Liver (tissue), 9 donors: ENCODE measurements around the gene NELL1. TPM values are rescaled to one million over a fixed set of nuclear protein-coding genes. Genes with fewer than 3 reads are reported as not detected.

Experiments
- DNase-seq: peaks from one replicate; pipeline ENCODE4 v3.0.0-alpha.2; 2017; ENCODE audit warnings: low spot score
- H3K27ac ChIP-seq, 2 donors: one replicate each; pipeline ENCODE4 v1.7.0; 2013; ENCODE audit warnings: inconsistent platforms in 2 of 2, low read length in 2 of 2, control low read depth in 1 of 2, low read depth in 1 of 2, mild to moderate bottlenecking in 1 of 2
- H3K27me3 ChIP-seq, 4 donors: one replicate each; pipeline versions ENCODE4 v1.6.1 to v1.7.0; 2013; ENCODE audit warnings: low read length in 3 of 4, inconsistent platforms in 1 of 4, mild to moderate bottlenecking in 1 of 4, moderate library complexity in 1 of 4; ENCODE audit not compliant: control insufficient read depth in 4 of 4, insufficient read depth in 4 of 4
- H3K36me3 ChIP-seq, 4 donors: one replicate each; pipeline versions ENCODE4 v1.6.1 to v1.7.0; 2013; ENCODE audit warnings: low read length in 3 of 4, mild to moderate bottlenecking in 3 of 4, low read depth in 1 of 4, moderate library complexity in 1 of 4; ENCODE audit not compliant: control insufficient read depth in 4 of 4, insufficient read depth in 3 of 4
- H3K4me1 ChIP-seq, 4 donors: one replicate each; pipeline versions ENCODE4 v1.6.1 to v1.7.0; 2013; ENCODE audit warnings: low read length in 3 of 4, mild to moderate bottlenecking in 3 of 4, moderate library complexity in 1 of 4; ENCODE audit not compliant: control insufficient read depth in 4 of 4, insufficient read depth in 4 of 4
- H3K4me3 ChIP-seq, 3 donors: one replicate each; pipeline versions ENCODE4 v1.6.1 to v1.7.0; 2013; ENCODE audit warnings: low read length in 3 of 3, control low read depth in 1 of 3, low read depth in 1 of 3, mild to moderate bottlenecking in 1 of 3
- H3K9ac ChIP-seq, 2 donors: one replicate each; pipeline ENCODE4 v1.7.0; 2013; ENCODE audit warnings: low read length in 2 of 2, mild to moderate bottlenecking in 2 of 2, moderate library complexity in 2 of 2, control low read depth in 1 of 2, low read depth in 1 of 2
- H3K9me3 ChIP-seq, 4 donors: one replicate each; pipeline versions ENCODE4 v1.6.1 to v1.7.0; 2013; ENCODE audit warnings: low read length in 3 of 4; ENCODE audit not compliant: control insufficient read depth in 4 of 4
- ATF3 ChIP-seq: IDR thresholded peaks from 2 replicates; pipeline ENCODE4 v1.6.1; 2016; ENCODE audit warnings: antibody characterized with exemption
- CTCF ChIP-seq: fragments of 150-350 bp; IDR thresholded peaks from 2 replicates; pipeline ENCODE4 v1.5.1; 2017; ENCODE audit warnings: improper control_type of control experiment, low read depth, low read length; ENCODE audit not compliant: missing input control
- EGR1 ChIP-seq, 2 donors: IDR thresholded peaks; 2 replicates each; pipeline ENCODE4 v1.6.1; 2016 to 2018; ENCODE audit warnings: antibody characterized with exemption in 2 of 2, low read depth in 2 of 2
- FOXA1 ChIP-seq: IDR thresholded peaks from 2 replicates; pipeline ENCODE4 v1.6.1; 2016; ENCODE audit warnings: antibody characterized with exemption
- FOXA2 ChIP-seq: IDR thresholded peaks from 2 replicates; pipeline ENCODE4 v1.6.1; 2016; ENCODE audit warnings: antibody characterized with exemption
- GABPA ChIP-seq, 2 donors: IDR thresholded peaks in 1 of 2; conservative IDR thresholded peaks in 1 of 2; 2 replicates each; pipeline ENCODE4 v1.6.1; 2016; ENCODE audit warnings: antibody characterized with exemption in 2 of 2, mild to moderate bottlenecking in 1 of 2, moderate library complexity in 1 of 2
- HNF4A ChIP-seq, 2 donors: conservative IDR thresholded peaks; 2 replicates each; pipeline ENCODE4 v1.6.1; 2016; ENCODE audit warnings: antibody characterized with exemption in 2 of 2, mild to moderate bottlenecking in 2 of 2
- HNF4G ChIP-seq: IDR thresholded peaks from 2 replicates; pipeline ENCODE4 v1.6.1; 2016; ENCODE audit warnings: antibody characterized with exemption
- JUND ChIP-seq, 2 donors: IDR thresholded peaks; 2 replicates each; pipeline ENCODE4 v1.6.1; 2016; ENCODE audit warnings: antibody characterized with exemption in 2 of 2
- MAX ChIP-seq: IDR thresholded peaks from 2 replicates; pipeline ENCODE4 v1.6.1; 2016; ENCODE audit warnings: antibody characterized with exemption
- NR2F2 ChIP-seq: IDR thresholded peaks from 2 replicates; pipeline ENCODE4 v1.6.1; 2016; ENCODE audit warnings: antibody characterized with exemption
- RAD21 ChIP-seq, 2 donors: IDR thresholded peaks; 2 replicates each; pipeline ENCODE4 v1.6.1; 2016; ENCODE audit warnings: antibody characterized with exemption in 2 of 2, mild to moderate bottlenecking in 2 of 2
- REST ChIP-seq: IDR thresholded peaks from 2 replicates; pipeline ENCODE4 v1.6.1; 2016; ENCODE audit warnings: antibody characterized with exemption, mild to moderate bottlenecking
- RXRA ChIP-seq, 2 donors: IDR thresholded peaks; 2 replicates each; pipeline ENCODE4 v1.6.1; 2017 to 2018; ENCODE audit warnings: antibody characterized with exemption in 2 of 2, mild to moderate bottlenecking in 1 of 2
- SP1 ChIP-seq: IDR thresholded peaks from 2 replicates; pipeline ENCODE4 v1.6.1; 2018; ENCODE audit warnings: antibody characterized with exemption, mild to moderate bottlenecking
- TAF1 ChIP-seq: conservative IDR thresholded peaks from 2 replicates; pipeline ENCODE4 v1.6.1; 2016; ENCODE audit warnings: antibody characterized with exemption, mild to moderate bottlenecking
- YY1 ChIP-seq: IDR thresholded peaks from 2 replicates; pipeline ENCODE4 v1.6.1; 2016; ENCODE audit warnings: antibody characterized with exemption, mild to moderate bottlenecking
- ZBTB33 ChIP-seq: IDR thresholded peaks from 2 replicates; pipeline ENCODE4 v1.6.1; 2016; ENCODE audit warnings: antibody characterized with exemption
- WGBS: extraction: QIAGEN DNeasy Blood & Tissue Kit; methylation state at CpG from one replicate; pipeline ENCODE4 v1.1.7; 2013; 5-methylcytosine and 5-hydroxymethylcytosine counted together
- polyA plus RNA-seq, 2 donors: library from polyadenylated mRNA; stranded (reverse) in 1 of 2; unstranded in 1 of 2; fragments of 200-250 nt in 1 of 2; fragments of >200 nt in 1 of 2; fragmentation: Nextera tagmentation in 1 of 2; extraction: Ambion mirVana in 1 of 2; gene quantifications; one replicate each; pipeline versions ENCODE4 v1.2.1 to v1.2.3, GENCODE V29; 2013 to 2015
- total RNA-seq, 2 donors: library from RNA; depleted of rRNA; stranded (reverse); fragments of >200 nt; gene quantifications; one replicate each; pipeline ENCODE4 v1.2.3, GENCODE V29; 2014
- donor health status: healthy.
- donor health status: healthy.
- donor health status: healthy.
- donor health status: healthy.
- donor health status: healthy.

Gene NELL1
- total and polyA plus RNA-seq, 4 donors, result not detected

GRCh38 chr11:21401496-21401895 is 732.1 kb downstream of the NELL1 start:
- 41% methylated on average over 1 of the region's 1 CpG for WGBS
- Histone ChIP-seq H3K36me3 (no peaks in the 10 kb centered on the region), H3K4me3 (no peak overlapping the region), H3K9me3 (no peaks in the 10 kb centered on the region), H3K27ac (no peak overlapping the region), H3K4me1 (no peaks in the 10 kb centered on the region), H3K9ac (no peak overlapping the region), H3K27me3 (no peaks in the 10 kb centered on the region)
- TF ChIP-seq HNF4G (no peak), REST (no peak), FOXA2 (no peak), JUND (IDR thresholded peaks at IDR 0.05) (no peak), YY1 (no peak), ZBTB33 (no peak), ATF3 (no peak), HNF4A (conservative IDR thresholded peaks at IDR 0.05) (no peak), RXRA (IDR thresholded peaks at IDR 0.05) (no peak), CTCF (no peak), FOXA1 (no peak), EGR1 (IDR thresholded peaks at IDR 0.05; ENCODE audit: low read depth in 2 of 2) (no peak), RAD21 (IDR thresholded peaks at IDR 0.05) (no peak), TAF1 (no peak), GABPA (IDR thresholded peaks at IDR 0.05 in 1 of 2, conservative IDR thresholded peaks at IDR 0.05 in 1 of 2) (no peak), NR2F2 (no peak), SP1 (no peak), MAX (no peak)
- DNase-seq, result no peak
